KOPT-K1 (cell line): ENCODE measurements around the gene RSPH6A.
"Not testable (repeated sequence)": the region's sequence is repeated elsewhere in the genome, so short reads cannot be mapped to it uniquely, and the experiment has no call there.

Experiments used
- H3K27ac ChIP-seq: fragments of 200-600 bp; sonication (generic); 2 replicates; pipeline ENCODE4 v1.5.1; 2016; ENCODE audit warnings: antibody characterized with exemption, mild to moderate bottlenecking, low read depth, low read length; ENCODE audit not compliant: poor library complexity, severe bottlenecking
- H3K36me3 ChIP-seq: fragments of 200-600 bp; sonication (generic); 2 replicates; pipeline ENCODE4 v1.5.1; 2017; ENCODE audit warnings: antibody characterized with exemption, mild to moderate bottlenecking, low read length, moderate library complexity; ENCODE audit not compliant: insufficient read depth
- H3K9me3 ChIP-seq: fragments of 200-600 bp; sonication (generic); 2 replicates; pipeline ENCODE4 v1.5.1; 2017; ENCODE audit warnings: antibody characterized with exemption, low read length, mild to moderate bottlenecking; ENCODE audit not compliant: insufficient read depth, poor library complexity, severe bottlenecking

Gene RSPH6A

GRCh38 chr19:45761714-45762113, 53.4 kb downstream of the RSPH6A start:
- H3K27ac ChIP-seq: no peak overlapping the region
- no peaks in the 10 kb centered on the region for H3K9me3 ChIP-seq
- no peaks in the 10 kb centered on the region for H3K36me3 ChIP-seq

- Histone ChIP-seq H3K36me3 (no peaks in the 10 kb centered on the region), H3K27ac (no peak overlapping the region), H3K9me3 (no peaks in the 10 kb centered on the region)
Measured at GRCh38 chr19:45758921-45759320, 56.2 kb downstream of the RSPH6A start.

- Histone ChIP-seq H3K36me3 (no peaks in the 10 kb centered on the region), H3K9me3 (no peaks in the 10 kb centered on the region), H3K27ac (no peak overlapping the region)
Measured at GRCh38 chr19:45757695-45758094, 57.4 kb downstream of the RSPH6A start.

GRCh38 chr19:45754323-45754722, 60.8 kb downstream of the RSPH6A start:
- no peaks in the 10 kb centered on the region for H3K36me3 ChIP-seq
- H3K9me3 ChIP-seq: no peaks in the 10 kb centered on the region
- H3K27ac ChIP-seq: no peak overlapping the region

- Histone ChIP-seq H3K36me3 (no peaks in the 10 kb centered on the region), H3K9me3 (no peaks in the 10 kb centered on the region), H3K27ac (no peak overlapping the region)
Measured at GRCh38 chr19:45753548-45753947, 61.6 kb downstream of the RSPH6A start.

- Histone ChIP-seq H3K27ac (no peak overlapping the region), H3K9me3 (no peaks in the 10 kb centered on the region), H3K36me3 (no peaks in the 10 kb centered on the region)
Measured at GRCh38 chr19:45752639-45753038, 62.5 kb downstream of the RSPH6A start.

GRCh38 chr19:45751483-45751882, 63.6 kb downstream of the RSPH6A start:
- not testable (repeated sequence) for H3K9me3 ChIP-seq, H3K27ac ChIP-seq, H3K36me3 ChIP-seq

- no peaks in the 10 kb centered on the region for H3K36me3 ChIP-seq
- H3K27ac ChIP-seq: no peak overlapping the region
- no peaks in the 10 kb centered on the region for H3K9me3 ChIP-seq
Measured at GRCh38 chr19:45747513-45747912, 67.6 kb downstream of the RSPH6A start.

GRCh38 chr19:45746866-45747265, 68.2 kb downstream of the RSPH6A start:
- Histone ChIP-seq H3K9me3 (no peaks in the 10 kb centered on the region), H3K27ac (no peak overlapping the region), H3K36me3 (no peaks in the 10 kb centered on the region)
